Measurements from ENCODE around the gene KLHL7. TPM values are rescaled to one million over a fixed set of nuclear protein-coding genes. Genes with fewer than 3 reads are reported as not detected.

KLHL7 gene
- total and polyA plus RNA-seq, 9 of the 15 experiments (the other 6 are each of a cell fraction or from before 2014, with no cell fraction given) = 4.2 to 63.1 (median 32.3) TPM

DNA sequence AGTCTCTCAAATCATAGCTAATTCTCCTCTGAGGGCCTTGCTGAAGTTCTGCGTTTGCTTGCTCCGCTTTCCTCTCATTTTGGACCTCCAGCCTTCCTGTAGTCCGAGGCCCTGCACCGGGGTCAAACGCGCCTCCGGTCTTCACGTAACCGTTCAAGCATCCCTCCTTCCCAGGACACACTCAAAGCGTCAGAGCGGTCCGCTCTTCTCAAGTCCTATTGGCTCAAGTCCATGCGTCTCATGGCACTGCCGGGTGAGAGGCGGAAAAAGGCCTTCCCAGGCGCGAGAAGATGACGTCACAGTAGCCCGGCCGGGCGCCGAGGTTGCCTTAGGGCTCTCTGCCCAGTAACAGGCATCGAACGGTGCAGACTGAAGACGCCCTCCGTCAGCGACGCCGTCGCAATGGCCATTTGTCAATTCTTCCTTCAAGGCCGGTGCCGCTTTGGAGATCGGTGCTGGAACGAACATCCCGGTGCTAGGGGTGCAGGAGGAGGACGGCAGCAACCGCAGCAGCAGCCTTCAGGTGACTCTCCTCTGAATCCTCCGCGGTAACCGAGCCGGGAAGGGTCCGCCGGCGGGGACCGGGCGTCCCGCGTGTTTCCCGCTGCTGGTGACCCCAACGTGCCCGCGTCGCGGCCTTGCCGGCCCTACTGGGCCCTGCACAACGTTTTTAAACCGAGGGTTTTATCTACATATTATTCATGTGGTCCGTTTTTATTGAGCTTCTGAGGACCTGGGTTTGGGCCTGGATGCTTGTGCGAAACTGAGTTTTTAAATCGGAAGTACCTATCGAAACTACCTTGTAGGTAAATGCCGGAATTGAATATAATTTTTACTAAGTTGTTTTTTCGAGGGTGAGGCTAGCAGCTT, 76.3 kb downstream of the KLHL7 start, which contains the start of gene NUP42 (continued):
- TF ChIP-seq, protein P1, sequence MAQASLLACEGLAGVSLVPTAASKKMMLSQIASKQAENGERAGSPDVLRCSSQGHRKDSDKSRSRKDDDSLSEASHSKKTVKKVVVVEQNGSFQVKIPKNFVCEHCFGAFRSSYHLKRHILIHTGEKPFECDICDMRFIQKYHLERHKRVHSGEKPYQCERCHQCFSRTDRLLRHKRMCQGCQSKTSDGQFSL (CRISPR knock-in tag; IDR thresholded peaks at IDR 0.05) = no peak
- TF ChIP-seq, protein P1 (tag; IDR thresholded peaks at IDR 0.05) = no peak
- no peak for TF ChIP-seq SAFB2 (IDR thresholded peaks at IDR 0.05; ENCODE audit: borderline replicate concordance, low read depth, low read length, severe bottlenecking)
- no peak; the same call in 1 of the 2 replicates for TF ChIP-seq SREBF2 (CRISPR knock-in tag; IDR thresholded peaks at IDR 0.05)
- 0 out of 4 replicates have a peak, but pooled peaks of 1 of the 2 experiments have one; percentile 42 for TF ChIP-seq SIN3A (IDR thresholded peaks at IDR 0.05; ENCODE audit: borderline replicate concordance in 2 of 2, control insufficient read depth in 1 of 2, low read depth in 2 of 2, low read length in 2 of 2)
- TF ChIP-seq CHD1 (IDR thresholded peaks at IDR 0.05; ENCODE audit: low read length) = peak; percentile 65
- TF ChIP-seq, protein P2, sequence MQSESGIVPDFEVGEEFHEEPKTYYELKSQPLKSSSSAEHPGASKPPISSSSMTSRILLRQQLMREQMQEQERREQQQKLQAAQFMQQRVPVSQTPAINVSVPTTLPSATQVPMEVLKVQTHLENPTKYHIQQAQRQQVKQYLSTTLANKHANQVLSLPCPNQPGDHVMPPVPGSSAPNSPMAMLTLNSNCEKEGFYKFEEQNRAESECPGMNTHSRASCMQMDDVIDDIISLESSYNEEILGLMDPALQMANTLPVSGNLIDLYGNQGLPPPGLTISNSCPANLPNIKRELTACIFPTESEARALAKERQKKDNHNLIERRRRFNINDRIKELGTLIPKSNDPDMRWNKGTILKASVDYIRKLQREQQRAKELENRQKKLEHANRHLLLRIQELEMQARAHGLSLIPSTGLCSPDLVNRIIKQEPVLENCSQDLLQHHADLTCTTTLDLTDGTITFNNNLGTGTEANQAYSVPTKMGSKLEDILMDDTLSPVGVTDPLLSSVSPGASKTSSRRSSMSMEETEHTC (IDR thresholded peaks at IDR 0.05) = no peak
- TF ChIP-seq SLC30A9 (CRISPR knock-in tag; IDR thresholded peaks at IDR 0.05) = no peak
- no peak for TF ChIP-seq NCOA1 (IDR thresholded peaks at IDR 0.05; ENCODE audit: low read depth)
- peak; percentile 66; the same call in 1 of the 2 replicates for TF ChIP-seq BACH1 (tag; IDR thresholded peaks at IDR 0.05)
- no peak; the same call in 1 of the 2 replicates for TF ChIP-seq SOX6 (IDR thresholded peaks at IDR 0.05)
- no peak for TF ChIP-seq RAD51 (IDR thresholded peaks at IDR 0.05; ENCODE audit: borderline replicate concordance, low read depth)
- no peak for TF ChIP-seq ILF3 (IDR thresholded peaks at IDR 0.05; ENCODE audit: borderline replicate concordance)
- TF ChIP-seq, protein P3, sequence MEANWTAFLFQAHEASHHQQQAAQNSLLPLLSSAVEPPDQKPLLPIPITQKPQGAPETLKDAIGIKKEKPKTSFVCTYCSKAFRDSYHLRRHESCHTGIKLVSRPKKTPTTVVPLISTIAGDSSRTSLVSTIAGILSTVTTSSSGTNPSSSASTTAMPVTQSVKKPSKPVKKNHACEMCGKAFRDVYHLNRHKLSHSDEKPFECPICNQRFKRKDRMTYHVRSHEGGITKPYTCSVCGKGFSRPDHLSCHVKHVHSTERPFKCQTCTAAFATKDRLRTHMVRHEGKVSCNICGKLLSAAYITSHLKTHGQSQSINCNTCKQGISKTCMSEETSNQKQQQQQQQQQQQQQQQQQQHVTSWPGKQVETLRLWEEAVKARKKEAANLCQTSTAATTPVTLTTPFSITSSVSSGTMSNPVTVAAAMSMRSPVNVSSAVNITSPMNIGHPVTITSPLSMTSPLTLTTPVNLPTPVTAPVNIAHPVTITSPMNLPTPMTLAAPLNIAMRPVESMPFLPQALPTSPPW (CRISPR knock-in tag; IDR thresholded peaks at IDR 0.05) = peak; percentile 7; the same call in 1 of the 2 replicates
- no peak for TF ChIP-seq TCFL5 (CRISPR knock-in tag; conservative IDR thresholded peaks at IDR 0.05)
- TF ChIP-seq SMARCA4 (IDR thresholded peaks at IDR 0.05) = no peak
- TF ChIP-seq KAT2B (IDR thresholded peaks at IDR 0.05; ENCODE audit: low read depth, low read length) = no peak
- TF ChIP-seq, protein P4, sequence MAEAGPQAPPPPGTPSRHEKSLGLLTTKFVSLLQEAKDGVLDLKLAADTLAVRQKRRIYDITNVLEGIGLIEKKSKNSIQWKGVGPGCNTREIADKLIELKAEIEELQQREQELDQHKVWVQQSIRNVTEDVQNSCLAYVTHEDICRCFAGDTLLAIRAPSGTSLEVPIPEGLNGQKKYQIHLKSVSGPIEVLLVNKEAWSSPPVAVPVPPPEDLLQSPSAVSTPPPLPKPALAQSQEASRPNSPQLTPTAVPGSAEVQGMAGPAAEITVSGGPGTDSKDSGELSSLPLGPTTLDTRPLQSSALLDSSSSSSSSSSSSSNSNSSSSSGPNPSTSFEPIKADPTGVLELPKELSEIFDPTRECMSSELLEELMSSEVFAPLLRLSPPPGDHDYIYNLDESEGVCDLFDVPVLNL (CRISPR knock-in tag; IDR thresholded peaks at IDR 0.05; ENCODE audit: low read depth) = no peak
- TF ChIP-seq, protein P5, sequence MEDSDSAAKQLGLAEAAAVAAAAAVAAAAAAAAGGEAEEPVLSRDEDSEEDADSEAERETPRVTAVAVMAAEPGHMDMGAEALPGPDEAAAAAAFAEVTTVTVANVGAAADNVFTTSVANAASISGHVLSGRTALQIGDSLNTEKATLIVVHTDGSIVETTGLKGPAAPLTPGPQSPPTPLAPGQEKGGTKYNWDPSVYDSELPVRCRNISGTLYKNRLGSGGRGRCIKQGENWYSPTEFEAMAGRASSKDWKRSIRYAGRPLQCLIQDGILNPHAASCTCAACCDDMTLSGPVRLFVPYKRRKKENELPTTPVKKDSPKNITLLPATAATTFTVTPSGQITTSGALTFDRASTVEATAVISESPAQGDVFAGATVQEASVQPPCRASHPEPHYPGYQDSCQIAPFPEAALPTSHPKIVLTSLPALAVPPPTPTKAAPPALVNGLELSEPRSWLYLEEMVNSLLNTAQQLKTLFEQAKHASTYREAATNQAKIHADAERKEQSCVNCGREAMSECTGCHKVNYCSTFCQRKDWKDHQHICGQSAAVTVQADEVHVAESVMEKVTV (CRISPR knock-in tag; IDR thresholded peaks at IDR 0.05) = no peak
- no peak; the same call in 1 of the 2 replicates for TF ChIP-seq STAT5A (IDR thresholded peaks at IDR 0.05; ENCODE audit: borderline replicate concordance, low read length)
- no peak for TF ChIP-seq ZNF644 (tag; IDR thresholded peaks at IDR 0.05; ENCODE audit: low read depth)

All from K562 (cell line).